Muscle layer of duodenum (tissue), 2 donors: ENCODE results near the gene GSX1.
"Not testable (repeated sequence)": the region's sequence is repeated elsewhere in the genome, so short reads cannot be mapped to it uniquely, and the experiment has no call there.

Experiments
- H3K27ac ChIP-seq: one replicate; pipeline ENCODE4 v1.7.0; 2013; ENCODE audit warnings: mild to moderate bottlenecking, low read length
- H3K27me3 ChIP-seq: one replicate; pipeline ENCODE4 v1.7.0; 2013; ENCODE audit warnings: low read depth, mild to moderate bottlenecking, control low read depth, low read length
- H3K36me3 ChIP-seq, 2 donors: one replicate each; pipeline ENCODE4 v1.7.0; 2013; ENCODE audit warnings: low read length in 2 of 2, control low read depth in 1 of 2, mild to moderate bottlenecking in 1 of 2; ENCODE audit not compliant: insufficient read depth in 2 of 2, control insufficient read depth in 1 of 2
- H3K4me1 ChIP-seq, 2 donors: one replicate each; pipeline ENCODE4 v1.7.0; 2013; ENCODE audit warnings: low read length in 2 of 2, mild to moderate bottlenecking in 2 of 2, control low read depth in 1 of 2, moderate library complexity in 1 of 2; ENCODE audit not compliant: insufficient read depth in 2 of 2, control insufficient read depth in 1 of 2
- H3K4me3 ChIP-seq, 2 donors: one replicate each; pipeline ENCODE4 v1.7.0; 2013; ENCODE audit warnings: low read length in 2 of 2, low read depth in 1 of 2, mild to moderate bottlenecking in 1 of 2
- H3K9me3 ChIP-seq, 2 donors: one replicate each; pipeline ENCODE4 v1.7.0; 2013; ENCODE audit warnings: low read length in 2 of 2, control low read depth in 1 of 2, mild to moderate bottlenecking in 1 of 2; ENCODE audit not compliant: control insufficient read depth in 1 of 2
- donor health status: healthy.

GSX1 gene

DNA sequence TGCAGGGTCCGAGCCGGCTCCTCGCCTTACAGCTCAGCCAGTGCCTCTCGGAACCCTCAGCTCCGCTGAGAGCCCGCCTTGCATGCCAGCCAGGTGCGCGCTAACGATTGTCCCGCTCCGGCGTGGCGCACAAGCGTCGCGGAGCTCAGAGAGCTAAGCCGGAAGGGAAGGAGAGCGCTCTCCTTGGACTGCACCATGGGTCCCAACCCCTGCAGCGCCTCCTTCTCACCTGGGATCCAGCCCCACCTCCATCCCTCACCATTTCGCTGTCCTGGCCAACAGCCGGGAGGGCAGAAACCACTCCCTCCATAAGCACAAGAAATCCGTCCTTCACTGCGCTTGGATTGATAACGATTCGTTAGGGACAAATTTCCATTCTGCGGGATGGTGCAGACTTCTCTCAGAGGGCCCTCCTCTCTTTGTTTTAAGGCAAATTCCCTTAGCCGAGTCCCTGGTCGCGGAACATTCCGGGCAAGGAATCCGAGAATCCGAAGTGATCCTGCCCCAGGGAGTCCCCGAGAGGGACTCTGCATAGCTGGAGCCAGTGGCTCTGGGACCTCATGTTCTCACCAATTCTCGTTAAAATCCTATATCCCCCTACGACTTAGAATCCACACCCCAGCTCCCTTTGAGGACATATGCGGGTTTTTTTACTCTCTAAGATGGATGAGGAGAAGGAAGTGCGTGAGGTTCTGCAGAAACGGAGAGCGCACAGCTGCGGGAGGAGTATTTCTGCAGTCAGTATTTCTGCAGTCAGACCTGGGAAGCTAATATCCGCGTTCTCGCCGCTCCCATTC, 2.8 kb downstream of the GSX1 start:
- Histone ChIP-seq H3K36me3 (no peaks in the 10 kb centered on the region), H3K4me3 (no peak overlapping the region), H3K27ac (no peak overlapping the region), H3K4me1 (peaks cover 9 to 43% of the 10 kb centered on the region in 2 donors), H3K9me3 (peaks cover 0 to 5% of the 10 kb centered on the region in 2 donors), H3K27me3 (peaks cover 70% of the 10 kb centered on the region)

DNA sequence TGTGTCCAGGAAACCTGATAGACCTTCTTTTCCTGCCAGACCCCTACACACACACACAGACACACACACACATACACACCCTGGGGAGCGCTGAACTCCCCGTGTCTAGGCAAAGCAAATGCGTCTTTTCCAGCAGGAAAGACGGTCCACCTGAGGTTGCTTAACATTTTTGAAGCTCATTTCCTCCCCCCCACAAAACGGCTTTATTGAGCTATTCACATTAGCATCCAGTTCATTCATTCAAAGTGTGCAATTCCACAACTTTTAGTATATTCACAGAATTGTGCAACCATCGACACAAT, 3.4 kb downstream of the GSX1 start:
- H3K4me3 ChIP-seq, result no peak overlapping the region
- H3K27me3 ChIP-seq, result peaks cover 69% of the 10 kb centered on the region
- no peak overlapping the region for H3K27ac ChIP-seq
- peaks cover 8 to 38% of the 10 kb centered on the region in 2 donors for H3K4me1 ChIP-seq
- H3K9me3 ChIP-seq, result peaks cover 0 to 5% of the 10 kb centered on the region in 2 donors
- H3K36me3 ChIP-seq, result no peaks in the 10 kb centered on the region

DNA sequence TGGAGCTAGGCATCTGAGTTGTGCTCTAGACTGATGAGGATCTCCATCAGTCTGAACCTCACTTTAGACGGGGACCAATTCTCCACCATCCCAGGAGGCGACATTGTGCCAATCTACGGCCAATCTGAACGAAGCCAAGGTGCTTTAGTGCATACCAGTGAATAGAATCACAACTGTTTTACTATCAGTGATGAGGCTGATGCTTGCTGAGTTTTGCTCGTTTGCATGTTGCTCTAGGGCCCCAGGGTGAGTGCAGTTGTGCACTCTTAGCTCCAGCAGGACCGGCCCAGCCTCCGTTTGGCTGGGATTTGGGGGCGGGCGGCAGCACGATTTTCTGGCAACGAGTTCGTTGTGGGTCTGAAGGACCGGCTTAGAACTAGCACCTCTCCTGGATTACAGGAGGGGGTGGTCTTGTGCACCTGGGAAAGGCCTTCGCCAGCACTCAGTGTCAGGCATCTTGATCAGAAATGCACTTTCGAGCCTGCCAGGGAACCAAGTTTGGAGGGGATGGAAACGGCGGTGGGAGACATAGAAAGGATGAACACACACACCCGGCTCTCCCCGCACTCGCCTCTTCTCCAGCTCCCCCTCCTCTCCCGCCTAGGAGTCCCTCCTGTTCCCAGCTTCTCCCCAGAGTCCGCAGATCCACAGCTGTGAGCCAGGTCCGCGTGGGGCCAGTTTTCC, 4.4 kb downstream of the GSX1 start:
- H3K36me3 ChIP-seq, result no peaks in the 10 kb centered on the region
- peaks cover 0 to 28% of the 10 kb centered on the region in 2 donors for H3K4me1 ChIP-seq
- peaks cover 0 to 5% of the 10 kb centered on the region in 2 donors for H3K9me3 ChIP-seq
- H3K27me3 ChIP-seq, result peaks cover 58% of the 10 kb centered on the region
- H3K27ac ChIP-seq, result no peak overlapping the region
- H3K4me3 ChIP-seq, result no peak overlapping the region

DNA sequence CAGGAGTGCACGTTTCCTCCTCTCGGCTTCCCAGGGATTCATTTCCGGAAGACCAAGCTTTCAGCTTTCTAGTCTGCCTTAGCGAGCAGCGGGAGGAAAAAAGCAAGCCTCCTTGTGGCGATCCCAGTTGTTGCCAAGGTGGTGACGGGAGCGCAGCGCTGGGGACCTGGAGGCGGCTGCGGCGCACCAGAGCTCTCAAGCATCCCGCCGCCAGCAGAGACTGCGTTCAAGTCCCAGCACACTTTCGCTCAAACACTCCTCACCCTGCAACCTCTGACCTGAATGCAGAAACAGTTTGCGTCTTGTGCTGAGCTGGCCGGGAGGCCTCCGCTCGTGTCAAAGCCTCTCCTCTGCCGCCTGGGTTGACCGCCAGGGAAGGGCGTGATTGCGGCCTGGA, 4.9 kb downstream of the GSX1 start:
- peaks cover 53% of the 10 kb centered on the region for H3K27me3 ChIP-seq
- H3K9me3 ChIP-seq, result no peaks in the 10 kb centered on the region
- H3K36me3 ChIP-seq, result no peaks in the 10 kb centered on the region
- H3K4me1 ChIP-seq, result peaks cover 0 to 24% of the 10 kb centered on the region in 2 donors
- H3K4me3 ChIP-seq, result no peak overlapping the region
- no peak overlapping the region for H3K27ac ChIP-seq

DNA sequence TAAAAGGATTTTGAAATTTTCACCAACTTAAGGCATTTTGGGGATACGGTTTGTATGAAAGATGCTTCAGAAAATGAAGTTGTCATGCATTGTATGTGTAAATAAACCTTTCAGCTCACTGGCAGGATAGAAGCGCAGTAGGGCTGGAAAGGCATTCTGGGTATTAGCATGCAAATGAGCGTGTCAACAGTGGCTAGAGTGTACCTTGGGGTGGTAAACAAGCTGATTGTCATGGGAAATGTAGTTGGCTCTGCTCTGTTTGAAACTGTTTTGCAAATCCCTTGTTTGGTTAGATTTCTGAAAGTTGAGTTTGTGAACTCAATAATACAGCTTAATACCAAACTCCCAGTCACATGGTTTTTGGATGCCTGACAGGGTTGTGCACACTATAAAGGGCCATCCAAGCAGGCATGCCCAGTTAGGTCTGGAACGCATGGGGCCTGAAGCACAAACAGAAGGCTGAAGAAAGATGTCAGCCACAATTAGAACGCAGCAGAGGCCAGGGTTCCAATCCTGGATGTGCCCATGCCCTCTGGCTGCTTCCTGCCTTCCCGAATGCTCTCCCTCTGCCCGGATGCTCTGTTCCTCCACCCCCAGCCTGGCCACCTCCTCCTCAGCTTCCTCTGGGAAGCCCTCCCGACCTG, 14.6 kb downstream of the GSX1 start:
- no peaks in the 10 kb centered on the region for H3K9me3 ChIP-seq
- H3K4me3 ChIP-seq, result no peak overlapping the region
- peaks cover 13% of the 10 kb centered on the region for H3K27me3 ChIP-seq
- no peaks in the 10 kb centered on the region for H3K36me3 ChIP-seq
- H3K4me1 ChIP-seq, result no peaks in the 10 kb centered on the region
- H3K27ac ChIP-seq, result no peak overlapping the region

DNA sequence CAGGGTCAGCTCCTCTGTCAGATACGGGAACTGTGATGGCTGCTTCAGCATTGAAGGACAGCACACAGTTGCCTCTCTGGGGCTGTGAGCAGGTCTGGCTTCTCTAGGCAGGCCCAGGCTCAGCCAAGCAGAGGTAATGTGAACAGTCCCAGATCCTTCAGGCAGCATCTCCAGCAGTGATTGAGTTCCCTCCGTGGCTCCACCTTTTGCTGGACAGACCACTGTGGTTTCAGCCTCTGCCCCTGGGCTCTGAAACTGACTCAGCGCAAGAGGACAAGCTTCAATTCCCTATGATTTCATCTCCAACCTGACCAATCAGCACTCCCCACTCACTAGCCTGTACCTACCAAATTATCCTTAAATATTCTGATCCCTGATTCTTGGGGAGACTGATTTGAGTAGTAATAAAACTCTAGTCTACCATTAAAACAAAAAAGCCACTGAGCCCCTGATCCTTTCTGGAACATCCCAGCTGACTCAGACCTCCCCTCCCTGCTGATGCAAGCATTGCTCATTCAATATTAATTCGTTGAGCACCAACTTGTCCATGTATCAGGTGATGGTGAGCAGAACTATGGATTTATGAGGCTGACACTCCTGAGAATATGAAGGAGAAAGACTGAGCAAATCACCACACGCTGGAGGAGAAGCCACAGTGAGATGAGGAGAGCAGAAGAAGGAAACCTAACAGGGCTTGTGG, 16.7 kb downstream of the GSX1 start:
- no peaks in the 10 kb centered on the region for H3K4me1 ChIP-seq
- H3K27ac ChIP-seq, result no peak overlapping the region
- no peaks in the 10 kb centered on the region for H3K9me3 ChIP-seq
- H3K36me3 ChIP-seq, result no peaks in the 10 kb centered on the region
- peaks cover 13% of the 10 kb centered on the region for H3K27me3 ChIP-seq
- no peak overlapping the region for H3K4me3 ChIP-seq

DNA sequence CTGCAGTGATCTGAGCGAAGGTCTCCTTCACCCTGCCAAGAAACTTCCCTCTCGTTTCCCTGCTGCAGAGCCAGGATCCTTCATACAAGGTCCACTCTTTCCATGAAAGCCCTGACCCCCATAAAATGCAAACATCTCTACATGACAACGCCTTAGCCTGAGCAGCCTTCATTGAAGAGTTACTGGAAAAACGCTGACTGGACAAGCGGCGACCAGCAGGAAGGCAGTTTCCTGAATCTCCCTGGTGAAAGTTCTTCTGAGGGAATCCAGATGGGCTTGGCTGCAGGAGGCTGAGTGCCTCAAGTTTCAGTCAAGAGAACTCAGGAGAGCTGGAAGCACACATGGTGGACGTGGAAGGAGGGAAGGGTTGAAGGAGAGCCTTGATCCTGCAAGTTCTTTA, 17.7 kb downstream of the GSX1 start:
- no peaks in the 10 kb centered on the region for H3K9me3 ChIP-seq
- H3K4me1 ChIP-seq, result no peaks in the 10 kb centered on the region
- H3K27ac ChIP-seq, result no peak overlapping the region
- H3K36me3 ChIP-seq, result no peaks in the 10 kb centered on the region
- no peak overlapping the region for H3K4me3 ChIP-seq
- peaks cover 7% of the 10 kb centered on the region for H3K27me3 ChIP-seq

DNA sequence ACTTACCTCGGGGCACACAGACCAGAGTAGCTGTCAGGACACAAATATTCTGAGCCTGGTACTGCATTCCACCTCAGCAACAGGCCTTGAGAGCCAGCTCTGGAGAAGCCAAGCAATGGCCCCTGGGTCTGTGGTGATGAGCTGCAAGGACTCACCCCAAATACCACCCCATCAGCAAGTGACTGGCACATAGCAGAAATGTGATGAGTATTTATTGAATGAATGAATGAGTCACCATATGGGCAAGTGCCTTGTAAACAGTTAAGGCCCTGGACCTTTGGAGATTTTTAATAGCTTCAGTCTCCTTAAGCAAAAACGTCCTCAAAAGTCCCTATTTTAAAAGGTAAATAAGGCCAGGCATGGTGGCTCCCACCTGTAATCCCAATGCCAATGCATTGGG, 18.2 kb downstream of the GSX1 start:
- no peaks in the 10 kb centered on the region for H3K36me3 ChIP-seq
- H3K27ac ChIP-seq, result no peak overlapping the region
- H3K4me1 ChIP-seq, result no peaks in the 10 kb centered on the region
- H3K9me3 ChIP-seq, result no peaks in the 10 kb centered on the region
- H3K27me3 ChIP-seq, result peaks cover 7% of the 10 kb centered on the region
- no peak overlapping the region for H3K4me3 ChIP-seq

DNA sequence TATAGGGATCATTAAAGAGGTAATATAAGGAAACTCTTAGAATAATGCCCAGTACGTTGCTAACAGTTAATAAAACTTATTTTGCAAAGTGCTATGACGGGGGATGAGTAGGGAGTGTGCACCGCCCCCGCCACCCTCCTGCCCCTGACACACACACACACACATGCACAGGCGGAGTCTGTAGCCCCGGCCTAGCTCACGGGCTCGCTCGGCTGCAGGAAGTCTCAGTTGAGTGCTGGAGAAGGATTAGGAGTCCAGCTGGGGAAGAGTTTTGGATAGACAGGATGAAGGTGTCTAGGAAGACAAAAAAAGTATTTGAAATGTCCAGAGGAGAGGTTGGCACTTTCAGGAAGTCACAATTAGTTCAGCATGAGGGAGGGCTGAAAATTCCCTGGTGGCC, 21.5 kb downstream of the GSX1 start:
- Histone ChIP-seq H3K9me3 (no peaks in the 10 kb centered on the region), H3K27me3 (no peaks in the 10 kb centered on the region), H3K4me1 (no peaks in the 10 kb centered on the region), H3K27ac (no peak overlapping the region), H3K4me3 (no peak overlapping the region), H3K36me3 (no peaks in the 10 kb centered on the region)

DNA sequence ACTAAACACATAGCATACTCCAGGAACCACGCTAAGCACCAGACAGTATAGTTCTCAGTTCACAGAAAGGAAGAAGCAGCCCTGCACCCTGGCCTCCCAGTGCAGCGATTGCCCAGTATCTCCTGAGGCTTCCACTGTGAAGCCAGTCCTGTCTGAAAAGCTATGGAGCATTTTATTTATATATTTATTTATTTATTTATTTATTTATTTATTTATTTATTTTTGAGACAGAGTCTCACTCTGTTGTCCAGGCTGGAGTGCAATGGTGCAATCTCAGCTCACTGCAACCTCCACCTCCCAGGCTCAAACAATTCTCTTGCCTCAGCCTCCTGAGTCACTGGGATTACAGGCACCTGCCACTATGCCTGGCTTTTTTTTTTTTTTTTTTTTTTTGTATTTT, 25.5 kb downstream of the GSX1 start:
- not testable (repeated sequence) for H3K9me3 ChIP-seq, H3K4me3 ChIP-seq, H3K4me1 ChIP-seq, H3K27ac ChIP-seq, H3K36me3 ChIP-seq
- peaks cover 19% of the 10 kb centered on the region for H3K27me3 ChIP-seq
